H1 (cell line): ENCODE data around the gene HES7. TPM values are rescaled to one million over a fixed set of nuclear protein-coding genes. Genes with fewer than 3 reads are reported as not detected.

Experiments used
- BCL11A ChIP-seq, 2 experiments: IDR thresholded peaks; one replicate each; pipeline ENCODE4 v1.6.1; 2011; ENCODE audit warnings: low read depth in 2 of 2, low read length in 2 of 2, mild to moderate bottlenecking in 2 of 2
- BRCA1 ChIP-seq: IDR thresholded peaks from 2 replicates; pipeline ENCODE4 v1.6.1; 2012; ENCODE audit warnings: low read depth, low read length, improper control_type of control experiment
- CHD1 ChIP-seq: IDR thresholded peaks from 2 replicates; pipeline ENCODE4 v1.6.1; 2012; ENCODE audit warnings: low read depth, low read length, improper control_type of control experiment
- CREB1 ChIP-seq: IDR thresholded peaks from 2 replicates; pipeline ENCODE4 v1.6.1; 2012; ENCODE audit warnings: inconsistent platforms
- CTBP2 ChIP-seq: IDR thresholded peaks from 2 replicates; pipeline ENCODE4 v1.7.0; 2011; ENCODE audit warnings: borderline replicate concordance, mild to moderate bottlenecking, moderate library complexity, mixed read lengths, low read length; ENCODE audit not compliant: insufficient read depth, insufficient read length
- GTF2F1 ChIP-seq: IDR thresholded peaks from 2 replicates; pipeline ENCODE4 v1.6.1; 2012; ENCODE audit warnings: low read depth, low read length, improper control_type of control experiment, borderline replicate concordance
- KDM4A ChIP-seq: IDR thresholded peaks from one replicate; pipeline ENCODE4 v1.7.1; 2012; ENCODE audit warnings: low read depth, mild to moderate bottlenecking, moderate library complexity, low read length, inconsistent platforms; ENCODE audit not compliant: severe bottlenecking
- MAFK ChIP-seq: IDR thresholded peaks from 2 replicates; pipeline ENCODE4 v1.6.1; 2012; ENCODE audit warnings: low read depth, mild to moderate bottlenecking, improper control_type of control experiment, low read length
- POU5F1 ChIP-seq: IDR thresholded peaks from 2 replicates; pipeline ENCODE4 v1.6.1; 2011; ENCODE audit warnings: low read depth, mild to moderate bottlenecking, low read length, moderate library complexity
- RAD21 ChIP-seq, 2 experiments: IDR thresholded peaks in 1 of 2; conservative IDR thresholded peaks in 1 of 2; 2 replicates each; pipeline ENCODE4 v1.6.1; 2011; ENCODE audit warnings: low read depth in 2 of 2, low read length in 2 of 2, improper control_type of control experiment in 1 of 2, inconsistent platforms in 1 of 2, mild to moderate bottlenecking in 1 of 2, moderate library complexity in 1 of 2
- RFX5 ChIP-seq: IDR thresholded peaks from 2 replicates; pipeline ENCODE4 v1.6.1; 2011; ENCODE audit warnings: low read depth, low read length, improper control_type of control experiment, borderline replicate concordance
- SIN3A ChIP-seq, 2 experiments: IDR thresholded peaks in 1 of 2; conservative IDR thresholded peaks in 1 of 2; 2 replicates each; pipeline ENCODE4 v1.6.1; 2011 to 2012; ENCODE audit warnings: low read length in 2 of 2, improper control_type of control experiment in 1 of 2, low read depth in 1 of 2, mild to moderate bottlenecking in 1 of 2
- SP1 ChIP-seq: IDR thresholded peaks from 2 replicates; pipeline ENCODE4 v1.6.1; 2011; ENCODE audit warnings: low read depth, low read length
- SRF ChIP-seq: IDR thresholded peaks from 2 replicates; pipeline ENCODE4 v1.6.1; 2011; ENCODE audit warnings: mild to moderate bottlenecking, low read depth, low read length, moderate library complexity
- TAF7 ChIP-seq: optimal IDR thresholded peaks from 2 replicates; pipeline ENCODE3; 2011; ENCODE audit warnings: low read depth, mild to moderate bottlenecking, inconsistent platforms, low read length, moderate library complexity, borderline replicate concordance
- TBP ChIP-seq: IDR thresholded peaks from 2 replicates; pipeline ENCODE4 v1.6.1; 2011; ENCODE audit warnings: low read depth, low read length, improper control_type of control experiment
- TCF12 ChIP-seq: IDR thresholded peaks from 2 replicates; pipeline ENCODE4 v1.6.1; 2011; ENCODE audit warnings: low read depth, mild to moderate bottlenecking, low read length
- polyA plus RNA-seq, 7 experiments: library from polyadenylated mRNA; depleted of rRNA in 3 of 7; stranded (reverse) in 5 of 7; unstranded in 2 of 7; fragments of >200 nt in 5 of 7; fragments of 200-250 nt in 2 of 7; gene quantifications; 1 replicate in 5 of 7; 2 replicates in 1 of 7; 4 replicates in 1 of 7; pipeline versions ENCODE4 v1.2.1 to v1.2.3, GENCODE V29; 2011 to 2013; ENCODE audit warnings: missing spikeins in 2 of 7, mixed read lengths in 2 of 7
- total RNA-seq: library from RNA; stranded (reverse); fragmentation: NEBNext Ultra II Directional; extraction: Animal tissue kit (Norgen Biotek cat#: 25700); gene quantifications from 2 replicates; pipeline ENCODE4 v1.2.1, GENCODE V29; 2021
- TF ChIP-seq, protein P1 (sequence below): IDR thresholded peaks from 2 replicates; pipeline ENCODE4 v1.6.1; 2012; ENCODE audit warnings: inconsistent platforms
- TF ChIP-seq, protein P2 (sequence below): IDR thresholded peaks from 2 replicates; pipeline ENCODE4 v1.6.1; 2012; ENCODE audit warnings: inconsistent platforms
- TF ChIP-seq, protein P3 (sequence below): IDR thresholded peaks from 2 replicates; pipeline ENCODE4 v1.6.1; 2012; ENCODE audit warnings: low read length, inconsistent platforms

HES7 gene
- total and polyA plus RNA-seq, 2 of the 8 experiments (the other 6 are each of a cell fraction or from before 2014, with no cell fraction given), result 0.20 to 0.32 TPM

DNA sequence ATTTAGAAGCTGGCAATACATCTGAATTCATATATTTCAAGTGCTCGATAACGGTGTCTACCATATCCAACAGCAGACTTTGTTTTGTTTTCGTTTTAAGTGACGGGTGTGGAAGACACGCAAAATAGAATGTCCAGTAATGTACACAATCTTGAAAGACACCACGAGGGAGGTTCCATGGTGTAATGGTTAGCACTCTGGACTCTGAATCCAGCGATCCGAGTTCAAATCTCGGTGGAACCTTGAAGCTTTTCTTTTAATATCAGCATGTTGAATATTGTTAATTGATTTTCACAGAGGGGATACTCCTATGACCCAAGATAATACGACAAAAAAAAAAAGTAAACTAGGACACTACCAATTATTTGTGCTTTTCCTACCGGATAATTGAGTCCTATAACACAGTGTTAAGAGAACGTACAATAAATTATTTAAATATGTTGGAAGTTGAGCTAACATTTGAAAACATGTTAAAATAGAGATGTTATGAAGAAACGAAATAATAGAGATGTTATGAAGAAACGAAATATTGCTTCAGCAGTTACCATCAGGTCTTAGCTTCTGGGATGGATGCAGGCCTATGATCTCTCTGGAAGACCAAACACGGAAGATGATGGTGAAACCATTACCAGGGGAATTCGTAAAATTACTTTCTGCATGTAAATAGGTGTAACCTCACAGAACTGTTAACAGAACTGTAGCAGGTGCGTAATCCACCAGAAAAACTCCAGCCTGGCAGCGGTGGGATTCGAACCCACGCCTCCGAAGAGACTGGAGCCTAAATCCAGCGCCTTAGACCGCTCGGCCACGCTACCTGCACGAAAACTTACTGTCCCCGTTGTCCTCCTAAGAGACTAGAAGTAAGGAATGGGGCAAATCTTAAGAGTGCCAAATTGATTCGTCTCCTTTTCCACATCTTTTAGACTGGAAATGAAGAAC lies 4.1 kb downstream of the HES7 start (continued):
- TF ChIP-seq BRCA1, result no peak
- peak in 1 of 2 experiments; percentile 67; a peak in 1 of 4 replicates for TF ChIP-seq SIN3A (conservative IDR thresholded peaks at IDR 0.05 in 1 of 2, IDR thresholded peaks at IDR 0.05 in 1 of 2; ENCODE audit: low read depth in 1 of 2, low read length in 2 of 2)
- TF ChIP-seq RAD21 (IDR thresholded peaks at IDR 0.05 in 1 of 2, conservative IDR thresholded peaks at IDR 0.05 in 1 of 2; ENCODE audit: low read depth in 2 of 2, low read length in 2 of 2), result no peak
- no peak for TF ChIP-seq GTF2F1
- no peak for TF ChIP-seq KDM4A
- TF ChIP-seq, protein P1, sequence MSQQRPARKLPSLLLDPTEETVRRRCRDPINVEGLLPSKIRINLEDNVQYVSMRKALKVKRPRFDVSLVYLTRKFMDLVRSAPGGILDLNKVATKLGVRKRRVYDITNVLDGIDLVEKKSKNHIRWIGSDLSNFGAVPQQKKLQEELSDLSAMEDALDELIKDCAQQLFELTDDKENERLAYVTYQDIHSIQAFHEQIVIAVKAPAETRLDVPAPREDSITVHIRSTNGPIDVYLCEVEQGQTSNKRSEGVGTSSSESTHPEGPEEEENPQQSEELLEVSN, result no peak
- TF ChIP-seq MAFK, result peak; percentile 93; the same call in 1 of the 2 replicates
- TF ChIP-seq SRF, result no peak
- 0 out of 2 replicates have a peak, but pooled peaks have one; percentile 13 for TF ChIP-seq SP1
- TF ChIP-seq POU5F1, result 0 out of 2 replicates have a peak, but pooled peaks have one; percentile 48
- TF ChIP-seq, protein P2, sequence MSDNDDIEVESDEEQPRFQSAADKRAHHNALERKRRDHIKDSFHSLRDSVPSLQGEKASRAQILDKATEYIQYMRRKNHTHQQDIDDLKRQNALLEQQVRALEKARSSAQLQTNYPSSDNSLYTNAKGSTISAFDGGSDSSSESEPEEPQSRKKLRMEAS, result 0 out of 2 replicates have a peak, but pooled peaks have one; percentile 12
- TF ChIP-seq CTBP2, result no peak
- TF ChIP-seq RFX5, result no peak
- no peak for TF ChIP-seq BCL11A (IDR thresholded peaks at IDR 0.05; ENCODE audit: low read depth in 2 of 2, low read length in 2 of 2)
- TF ChIP-seq TAF7, result peak; percentile 77
- TF ChIP-seq TCF12, result 0 out of 2 replicates have a peak, but pooled peaks have one; percentile 51
- TF ChIP-seq TBP, result peak; percentile 99
- TF ChIP-seq, protein P3, sequence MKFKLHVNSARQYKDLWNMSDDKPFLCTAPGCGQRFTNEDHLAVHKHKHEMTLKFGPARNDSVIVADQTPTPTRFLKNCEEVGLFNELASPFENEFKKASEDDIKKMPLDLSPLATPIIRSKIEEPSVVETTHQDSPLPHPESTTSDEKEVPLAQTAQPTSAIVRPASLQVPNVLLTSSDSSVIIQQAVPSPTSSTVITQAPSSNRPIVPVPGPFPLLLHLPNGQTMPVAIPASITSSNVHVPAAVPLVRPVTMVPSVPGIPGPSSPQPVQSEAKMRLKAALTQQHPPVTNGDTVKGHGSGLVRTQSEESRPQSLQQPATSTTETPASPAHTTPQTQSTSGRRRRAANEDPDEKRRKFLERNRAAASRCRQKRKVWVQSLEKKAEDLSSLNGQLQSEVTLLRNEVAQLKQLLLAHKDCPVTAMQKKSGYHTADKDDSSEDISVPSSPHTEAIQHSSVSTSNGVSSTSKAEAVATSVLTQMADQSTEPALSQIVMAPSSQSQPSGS, result peak; percentile 19; the same call in 1 of the 2 replicates
- TF ChIP-seq CREB1, result peak; percentile 60; the same call in 1 of the 2 replicates
- TF ChIP-seq CHD1, result no peak
